Activated naive CD4-positive, alpha-beta T cell treated with anti-CD3 and anti-CD28 coated beads, Interleukin-2, amount 50 U/mL, for 16 hours (primary cell): ENCODE data around the gene PCDH8.

Experiments
- DNase-seq: peaks from one replicate; pipeline ENCODE4 v3.0.0-alpha.2; 2020

The PCDH8 gene, protein sequence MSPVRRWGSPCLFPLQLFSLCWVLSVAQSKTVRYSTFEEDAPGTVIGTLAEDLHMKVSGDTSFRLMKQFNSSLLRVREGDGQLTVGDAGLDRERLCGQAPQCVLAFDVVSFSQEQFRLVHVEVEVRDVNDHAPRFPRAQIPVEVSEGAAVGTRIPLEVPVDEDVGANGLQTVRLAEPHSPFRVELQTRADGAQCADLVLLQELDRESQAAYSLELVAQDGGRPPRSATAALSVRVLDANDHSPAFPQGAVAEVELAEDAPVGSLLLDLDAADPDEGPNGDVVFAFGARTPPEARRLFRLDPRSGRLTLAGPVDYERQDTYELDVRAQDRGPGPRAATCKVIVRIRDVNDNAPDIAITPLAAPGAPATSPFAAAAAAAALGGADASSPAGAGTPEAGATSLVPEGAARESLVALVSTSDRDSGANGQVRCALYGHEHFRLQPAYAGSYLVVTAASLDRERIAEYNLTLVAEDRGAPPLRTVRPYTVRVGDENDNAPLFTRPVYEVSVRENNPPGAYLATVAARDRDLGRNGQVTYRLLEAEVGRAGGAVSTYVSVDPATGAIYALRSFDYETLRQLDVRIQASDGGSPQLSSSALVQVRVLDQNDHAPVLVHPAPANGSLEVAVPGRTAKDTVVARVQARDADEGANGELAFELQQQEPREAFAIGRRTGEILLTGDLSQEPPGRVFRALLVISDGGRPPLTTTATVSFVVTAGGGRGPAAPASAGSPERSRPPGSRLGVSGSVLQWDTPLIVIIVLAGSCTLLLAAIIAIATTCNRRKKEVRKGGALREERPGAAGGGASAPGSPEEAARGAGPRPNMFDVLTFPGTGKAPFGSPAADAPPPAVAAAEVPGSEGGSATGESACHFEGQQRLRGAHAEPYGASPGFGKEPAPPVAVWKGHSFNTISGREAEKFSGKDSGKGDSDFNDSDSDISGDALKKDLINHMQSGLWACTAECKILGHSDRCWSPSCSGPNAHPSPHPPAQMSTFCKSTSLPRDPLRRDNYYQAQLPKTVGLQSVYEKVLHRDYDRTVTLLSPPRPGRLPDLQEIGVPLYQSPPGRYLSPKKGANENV

DNA sequence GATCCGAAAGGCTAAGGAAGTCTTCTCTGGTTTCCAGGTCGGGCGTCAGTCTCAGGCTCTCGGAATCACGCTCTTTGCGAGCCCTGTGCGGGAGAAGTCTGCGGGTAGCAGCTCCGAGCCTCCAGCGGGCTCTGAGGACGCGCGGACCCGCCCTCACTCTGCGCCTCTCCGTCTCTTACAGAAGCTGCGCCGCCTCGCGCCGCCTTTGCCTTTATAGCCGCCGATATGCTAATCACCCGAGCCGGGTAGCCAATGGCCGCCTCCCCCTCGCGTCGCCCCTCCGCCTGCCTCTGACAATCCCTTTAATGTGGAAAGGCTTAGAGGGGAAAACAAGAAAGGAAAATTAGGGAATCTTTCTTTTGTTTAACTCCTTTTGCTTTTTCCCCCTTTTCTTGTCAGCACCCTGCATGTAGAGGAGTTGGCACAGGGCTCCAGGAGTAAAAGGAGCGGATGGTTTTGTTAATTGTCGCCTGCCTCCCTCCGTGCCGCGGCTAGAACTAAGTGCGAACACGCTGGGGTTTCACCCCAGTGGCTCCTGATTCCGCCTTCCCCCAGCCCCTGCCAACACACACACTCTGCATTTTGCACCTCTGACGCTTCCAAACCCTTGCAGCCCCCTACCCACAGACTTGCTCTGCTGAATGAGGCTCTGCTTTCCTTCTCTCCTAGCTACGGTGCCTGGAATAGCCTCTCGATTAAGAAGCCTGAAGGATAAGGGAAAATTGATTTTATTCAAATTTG, at the start of gene PCDH8:
TSS of gene PCDH8 (minus strand) at position 186 of the 741 bp plus-strand sequence. CDS start 204 bp downstream, outside the sequence.
- DNase-seq: no peak

DNA sequence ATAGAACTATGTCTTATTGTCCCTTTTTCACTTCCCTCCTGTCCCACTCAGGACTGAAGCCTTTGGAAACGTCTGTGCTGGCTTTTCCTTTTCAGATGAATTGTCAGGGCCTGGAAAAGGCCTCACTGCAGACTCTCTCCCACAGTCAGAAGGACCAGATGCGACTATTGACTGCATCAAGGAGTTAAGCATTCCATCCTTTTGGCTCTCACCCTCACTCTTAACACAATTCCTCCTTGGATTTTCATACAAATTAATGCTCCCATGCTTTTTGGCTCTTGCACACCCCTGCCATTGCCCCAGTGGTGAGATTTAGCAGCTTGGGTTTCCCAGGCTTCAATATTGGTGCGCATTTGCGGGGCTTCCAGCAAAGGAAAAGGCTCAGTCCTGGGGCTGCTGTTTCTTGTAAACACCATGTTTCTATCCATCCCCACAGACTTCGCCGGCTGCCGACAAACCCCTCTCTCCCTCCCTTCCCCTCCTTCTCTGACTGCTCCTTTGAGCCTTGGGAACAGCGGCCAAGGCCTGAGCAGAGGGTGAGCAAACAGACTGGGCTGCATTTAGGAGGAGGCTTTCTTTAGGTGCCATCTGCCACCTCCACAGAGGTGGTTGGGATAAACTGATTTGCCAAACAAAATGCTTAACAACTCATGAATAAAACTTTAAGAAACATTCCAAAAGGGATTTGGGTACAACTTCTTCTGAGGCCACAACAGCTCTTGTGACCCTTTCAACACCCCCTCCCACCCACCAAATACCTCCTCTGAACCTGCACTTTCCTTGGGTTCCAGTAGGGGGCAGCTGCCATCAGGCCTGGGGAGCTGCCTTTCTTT, 48.6 kb upstream of the PCDH8 start:
- no peak for DNase-seq

DNA sequence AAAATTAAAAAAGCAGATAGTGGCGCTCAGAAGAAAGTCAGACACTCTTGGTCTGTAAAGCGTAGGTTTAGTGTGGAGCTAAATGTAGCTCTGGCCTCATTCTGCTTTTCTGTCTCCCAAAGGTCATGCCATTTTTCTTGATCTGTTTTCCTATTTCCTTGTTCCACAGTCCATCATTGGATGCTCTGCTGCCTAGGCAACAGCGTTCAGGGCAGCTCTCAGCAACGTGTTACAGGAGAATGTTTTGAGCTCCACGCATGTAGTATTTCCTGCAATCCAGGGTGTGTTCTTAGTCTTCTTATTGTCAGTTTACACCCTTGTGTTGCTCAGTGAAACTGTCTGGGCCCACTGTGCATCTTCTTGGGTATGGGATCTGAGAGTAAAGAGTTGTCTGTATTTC, 46.0 kb upstream of the PCDH8 start:
- no peak for DNase-seq

DNA sequence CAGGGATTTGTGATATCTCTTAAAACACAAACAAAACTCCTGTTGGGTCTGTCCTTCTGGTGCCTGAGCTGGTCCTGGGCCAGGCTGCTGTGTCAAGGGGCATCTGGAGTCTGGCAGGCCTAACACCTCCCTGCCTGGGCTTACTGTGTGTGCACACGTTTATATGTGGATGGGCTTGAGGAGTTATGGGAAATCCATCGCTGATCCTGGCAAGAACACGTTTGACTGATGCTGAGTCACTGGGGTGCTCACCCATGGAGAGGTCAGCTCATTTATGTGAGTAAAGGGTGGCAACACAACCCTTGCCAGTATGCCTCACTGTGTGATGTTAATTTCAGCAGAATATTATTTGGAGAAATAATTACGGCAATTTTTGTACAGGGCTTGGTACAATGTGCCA, 44.5 kb upstream of the PCDH8 start:
- DNase-seq: no peak

DNA sequence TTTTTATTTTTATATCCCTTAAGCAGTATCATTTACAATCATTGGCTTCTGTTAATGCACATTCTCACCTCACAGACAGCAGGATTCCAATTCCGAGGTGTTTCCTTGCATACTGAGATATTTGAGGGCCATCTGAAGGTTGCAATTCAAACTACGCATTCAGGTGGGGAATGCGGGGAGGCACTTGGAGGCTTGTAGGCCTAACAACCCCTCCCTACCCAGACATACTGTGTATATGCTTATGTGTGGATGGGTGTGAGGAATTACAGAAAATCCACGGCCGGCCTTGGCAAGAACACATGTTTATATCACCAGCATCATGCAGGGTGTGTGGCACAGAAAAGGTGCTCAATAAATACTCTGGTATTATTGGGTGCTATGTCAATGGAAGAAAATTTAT, 43.3 kb upstream of the PCDH8 start:
- no peak for DNase-seq

DNA sequence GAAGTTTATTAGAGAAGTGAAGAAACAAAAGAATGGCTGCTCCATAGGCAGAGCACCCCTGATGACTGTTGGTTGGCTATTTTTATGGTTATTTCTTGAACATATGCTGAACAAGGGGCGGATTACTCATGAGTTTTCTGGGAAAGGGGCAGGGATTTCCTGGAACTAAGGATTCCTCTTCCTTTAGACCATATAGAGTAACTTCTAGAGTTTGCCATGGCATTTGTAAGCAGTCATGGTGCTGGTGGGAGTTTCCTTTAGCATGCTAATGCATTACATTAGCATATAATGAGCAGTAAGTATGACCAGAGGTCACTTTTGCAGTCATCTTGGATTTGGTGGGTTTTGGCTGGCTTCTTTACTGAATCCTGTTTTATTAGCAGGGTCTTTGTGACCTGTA, 38.7 kb upstream of the PCDH8 start:
- DNase-seq: no peak

DNA sequence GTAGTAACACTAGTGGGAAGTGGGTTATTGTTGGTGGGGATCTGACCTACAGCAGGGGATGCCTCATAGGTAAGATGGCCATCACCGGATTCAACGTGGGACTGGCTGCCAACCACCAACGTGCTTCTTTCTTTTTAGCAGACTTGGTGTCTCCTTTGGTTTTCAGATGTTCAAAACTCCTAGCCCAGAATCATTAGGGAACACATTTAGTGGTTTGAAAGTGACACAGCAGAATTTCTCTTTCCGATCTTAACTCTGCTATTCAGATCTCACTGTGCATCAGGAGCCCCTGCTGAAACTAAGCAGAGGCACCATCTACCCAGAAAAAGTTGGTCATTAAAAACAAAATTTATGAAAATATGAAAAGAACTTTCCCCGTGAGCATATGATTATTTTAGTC, 36.7 kb upstream of the PCDH8 start:
- DNase-seq: no peak

DNA sequence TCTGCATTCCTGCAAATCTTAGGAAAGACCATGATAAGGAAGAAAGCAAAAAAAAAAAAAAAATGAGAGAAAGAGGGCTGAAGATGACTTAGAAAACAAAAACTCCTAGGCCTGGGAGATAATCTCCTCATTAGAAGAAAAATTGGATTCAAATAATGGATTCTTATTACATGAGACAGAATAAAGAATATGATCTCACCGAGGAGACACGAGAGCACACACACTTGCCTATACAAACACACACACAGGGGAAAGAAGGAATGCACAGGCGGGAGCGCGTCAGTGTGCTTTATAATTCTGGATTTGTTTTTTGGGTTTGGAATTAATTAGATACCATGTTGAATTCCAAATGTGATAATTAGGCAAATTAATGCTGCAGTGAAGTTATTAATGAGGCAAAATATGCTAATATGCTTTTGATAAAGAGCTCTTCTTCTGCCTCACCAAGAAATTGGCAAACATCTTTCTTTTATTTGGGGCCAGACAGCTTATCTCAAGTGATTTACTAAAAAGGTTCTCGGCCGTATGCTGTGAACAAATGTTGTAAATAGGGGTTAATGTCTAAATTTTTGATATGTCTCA, 36.1 kb upstream of the PCDH8 start:
- DNase-seq: no peak

DNA sequence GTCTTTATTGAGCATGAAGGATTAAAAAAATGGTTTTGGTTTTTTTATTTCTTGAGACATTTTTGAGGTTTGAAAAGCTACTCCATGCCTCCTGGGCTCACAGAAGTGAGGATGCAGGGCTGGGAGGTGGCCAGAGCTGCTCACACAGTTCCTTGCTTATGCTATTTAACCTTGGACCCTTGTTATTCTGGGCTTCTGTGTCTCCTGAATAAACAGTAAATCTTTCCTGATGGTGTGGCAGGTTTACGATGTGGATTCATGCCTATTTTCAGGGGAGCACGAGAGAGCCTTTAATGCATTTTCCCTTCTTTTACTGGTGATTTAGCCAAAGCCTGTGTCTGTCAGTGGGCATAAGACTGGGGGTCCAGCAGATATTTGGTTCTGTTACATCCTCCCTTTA, 34.3 kb upstream of the PCDH8 start:
- no peak for DNase-seq

DNA sequence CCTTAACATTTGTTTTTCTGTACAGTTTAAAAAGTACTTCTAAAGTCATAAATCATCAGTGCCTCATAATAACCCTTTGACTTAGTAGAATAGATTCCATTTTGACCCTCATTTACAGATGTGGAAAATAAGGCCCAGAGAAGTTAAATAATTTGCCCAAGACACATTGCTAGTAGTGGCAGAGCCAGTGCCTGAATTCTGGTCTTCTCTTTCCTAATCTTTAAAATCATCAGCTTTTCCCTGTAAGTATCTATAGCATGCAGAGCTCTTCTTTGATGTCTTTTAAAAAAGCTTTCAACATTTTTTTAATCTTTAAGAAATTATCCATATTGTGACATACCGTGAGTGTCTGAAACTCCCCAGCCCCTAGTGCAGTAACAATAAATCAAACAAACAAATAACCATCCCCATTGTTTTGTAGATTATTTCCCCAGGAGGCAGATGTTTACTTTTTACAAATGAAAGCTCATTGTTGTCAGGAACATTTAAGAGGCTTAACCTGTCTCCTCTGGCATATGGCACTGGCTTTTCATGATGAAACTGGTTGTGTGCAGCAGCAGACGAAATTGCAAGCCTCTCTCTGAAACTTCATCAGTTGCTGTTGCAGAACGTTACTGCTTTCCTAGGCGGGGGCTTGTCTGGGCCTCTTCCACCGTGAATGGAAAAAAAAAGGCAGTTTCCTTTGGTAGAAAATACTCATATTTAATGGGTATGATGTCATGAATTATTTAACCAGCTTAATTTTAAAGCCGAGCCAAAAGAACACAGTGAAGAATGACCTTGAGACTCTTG, 31.7 kb upstream of the PCDH8 start:
- no peak for DNase-seq

DNA sequence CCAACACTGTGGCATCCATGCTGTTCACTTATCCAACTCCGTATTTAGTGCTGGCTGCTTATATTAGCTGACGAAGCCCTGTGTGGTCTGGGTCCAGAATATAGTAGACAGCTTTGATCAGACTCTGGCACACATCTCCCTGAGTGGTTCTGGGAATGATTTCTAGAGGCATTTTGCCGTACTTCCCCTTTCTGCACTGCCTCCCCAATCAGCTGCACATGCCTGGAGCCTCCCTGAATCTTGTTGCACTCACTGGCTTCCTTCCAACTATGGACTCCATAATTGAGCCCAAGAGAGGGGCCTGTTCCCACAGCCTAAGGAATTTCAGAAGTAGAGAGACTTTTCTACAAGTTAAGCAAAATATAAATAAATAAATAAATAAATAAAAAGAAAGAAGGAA, 30.4 kb upstream of the PCDH8 start:
- DNase-seq: no peak

DNA sequence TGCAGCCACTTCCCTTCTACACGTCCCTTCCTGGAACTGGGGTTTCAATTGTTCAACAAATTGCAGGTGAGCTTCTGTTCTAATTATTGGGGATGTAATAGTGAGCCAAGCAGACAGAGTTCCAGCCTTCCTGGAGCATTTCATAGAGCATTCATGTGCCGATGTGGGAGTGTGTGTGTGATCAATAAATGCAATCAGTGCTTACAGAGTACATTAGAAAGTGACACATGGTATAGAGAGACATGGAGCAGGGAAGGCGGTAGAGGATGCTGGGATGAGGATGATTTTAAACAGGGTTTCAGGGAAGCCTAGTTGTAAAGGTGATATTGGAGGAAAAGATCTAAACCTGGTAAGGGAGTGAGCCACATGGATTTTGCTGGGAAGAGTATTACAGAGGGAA, 21.7 kb upstream of the PCDH8 start:
- DNase-seq: no peak

DNA sequence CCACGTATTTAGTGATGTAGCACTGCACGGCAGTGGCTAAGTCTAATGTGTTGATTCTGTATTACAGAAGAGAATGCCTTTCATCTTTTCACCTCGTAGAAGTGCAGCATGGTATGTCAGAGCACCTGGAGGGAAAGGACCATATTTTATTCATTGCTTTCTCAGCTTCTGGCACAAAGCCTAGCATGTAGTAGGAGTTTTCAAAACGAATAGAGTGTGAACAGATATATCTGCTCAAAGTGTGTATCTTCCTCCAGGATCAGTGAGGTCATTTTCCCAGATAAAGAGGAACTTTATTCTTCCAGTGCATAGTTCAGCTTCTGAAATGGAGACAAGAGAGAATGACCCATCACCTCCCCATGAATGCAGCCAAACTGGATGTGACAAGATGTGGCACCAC, 21.2 kb upstream of the PCDH8 start:
- no peak for DNase-seq

DNA sequence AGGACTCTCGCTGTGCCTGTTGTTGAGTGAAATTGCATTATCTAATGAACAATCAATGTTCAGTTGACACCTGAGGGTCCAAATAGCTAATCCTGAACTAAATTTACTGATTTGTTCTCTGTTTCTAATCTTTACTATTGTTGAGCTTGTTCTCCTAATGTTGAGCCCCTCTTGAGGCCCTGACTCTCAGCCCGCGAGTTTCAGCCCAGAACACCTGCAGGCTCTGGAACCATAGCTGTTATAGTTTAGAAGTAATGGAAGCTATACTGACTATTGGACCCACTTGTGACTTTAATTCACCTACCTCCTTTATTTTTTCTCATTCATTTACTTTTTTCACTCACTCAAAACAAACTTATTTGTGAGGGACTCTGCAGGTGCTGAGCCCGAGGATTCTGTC, 20.6 kb upstream of the PCDH8 start:
- no peak for DNase-seq

DNA sequence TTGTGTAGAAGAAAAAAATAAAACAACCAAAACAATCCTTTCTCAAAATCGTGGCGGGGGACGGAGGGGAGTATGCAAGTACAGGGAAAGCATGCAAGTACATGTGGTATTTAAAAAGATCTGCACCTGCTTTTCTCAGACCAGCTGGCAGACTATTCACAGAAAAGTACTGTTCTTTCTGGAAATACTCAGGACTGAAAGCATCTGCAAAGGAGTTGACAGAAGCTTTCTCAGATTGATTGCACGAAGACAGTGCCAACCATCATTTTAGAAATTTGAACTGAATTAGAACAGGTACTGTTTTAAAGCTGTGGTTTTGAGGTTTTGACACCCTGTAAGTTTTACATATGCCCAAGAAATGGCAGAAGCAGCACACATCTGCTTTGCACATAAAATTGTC, 19.8 kb upstream of the PCDH8 start:
- DNase-seq: no peak

DNA sequence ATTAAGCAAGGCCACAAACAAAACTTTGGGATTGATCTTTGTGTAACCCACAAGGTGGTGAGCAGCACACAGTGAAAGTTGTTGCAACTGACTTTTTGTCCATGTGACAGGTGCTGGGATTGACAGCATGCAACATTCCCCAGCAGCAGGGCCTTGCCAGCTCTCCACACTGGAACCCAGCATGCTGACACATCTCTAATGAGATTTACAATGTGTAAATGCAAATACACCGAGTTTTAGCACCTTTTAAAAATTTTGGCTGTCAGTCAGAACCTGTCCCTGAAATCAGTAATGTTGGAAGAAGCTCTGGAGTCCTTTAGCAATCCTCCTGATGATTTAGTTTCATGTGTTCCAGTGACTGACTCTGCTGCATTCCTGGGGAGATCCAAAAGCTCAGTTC, 16.5 kb upstream of the PCDH8 start:
- no peak for DNase-seq

DNA sequence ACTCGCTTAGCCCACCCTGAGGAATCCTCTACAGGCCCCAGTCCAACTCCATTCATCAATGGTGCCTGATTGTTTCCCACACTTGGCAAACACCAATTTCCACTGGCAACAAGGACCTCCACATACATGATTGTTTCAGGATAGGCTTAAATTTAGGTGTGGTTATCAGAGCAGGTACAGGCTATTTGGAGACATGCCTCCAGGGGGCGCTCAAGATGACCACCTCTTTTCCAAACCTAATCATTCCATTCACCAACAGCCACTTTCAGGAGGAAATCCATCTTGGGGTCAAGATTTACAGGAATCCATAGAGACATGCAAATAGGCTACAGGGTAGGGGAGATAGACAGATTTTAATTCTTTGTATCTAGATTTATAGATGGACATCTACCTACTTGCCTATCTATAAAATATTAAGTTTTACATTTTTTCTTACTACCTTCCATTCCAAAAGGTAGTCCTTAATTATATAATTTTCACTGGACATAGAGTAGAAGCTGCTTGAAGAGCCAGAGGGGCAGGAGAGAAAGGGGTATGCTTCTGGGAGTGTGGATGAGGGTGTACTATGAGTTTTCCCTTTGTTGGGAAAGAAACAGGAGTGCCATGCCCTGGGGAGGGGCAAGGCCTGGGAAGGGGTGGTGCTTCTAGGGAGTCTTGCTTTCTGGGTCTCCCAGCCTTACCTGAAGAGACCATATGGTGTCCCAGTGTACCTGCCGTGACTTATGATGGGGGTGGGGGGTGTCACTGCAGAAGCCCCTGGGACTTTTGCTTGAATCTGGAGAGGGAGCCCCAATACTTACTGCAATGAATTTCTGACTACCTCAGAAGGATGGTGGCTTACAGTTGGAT, 14.1 kb upstream of the PCDH8 start:
- DNase-seq: no peak

DNA sequence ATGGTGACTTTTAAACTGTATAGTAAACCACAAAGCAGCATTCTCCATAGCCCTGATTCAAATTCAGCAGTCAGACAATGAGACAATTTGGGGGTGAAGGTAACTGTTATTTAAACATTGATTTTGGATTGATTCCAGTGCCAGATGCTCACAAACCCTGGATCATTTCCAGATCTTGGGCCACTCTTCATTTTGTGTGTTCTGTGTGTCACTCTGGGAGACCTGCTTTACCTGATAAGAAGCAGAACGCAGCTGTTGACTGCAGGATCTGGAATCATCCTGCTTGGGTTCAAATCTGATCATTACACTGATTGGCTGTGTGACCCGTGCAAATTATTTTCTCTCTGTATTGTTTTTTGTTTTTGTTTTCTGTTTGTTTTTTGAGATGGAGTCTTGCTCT, 4.0 kb upstream of the PCDH8 start:
- no peak for DNase-seq

DNA sequence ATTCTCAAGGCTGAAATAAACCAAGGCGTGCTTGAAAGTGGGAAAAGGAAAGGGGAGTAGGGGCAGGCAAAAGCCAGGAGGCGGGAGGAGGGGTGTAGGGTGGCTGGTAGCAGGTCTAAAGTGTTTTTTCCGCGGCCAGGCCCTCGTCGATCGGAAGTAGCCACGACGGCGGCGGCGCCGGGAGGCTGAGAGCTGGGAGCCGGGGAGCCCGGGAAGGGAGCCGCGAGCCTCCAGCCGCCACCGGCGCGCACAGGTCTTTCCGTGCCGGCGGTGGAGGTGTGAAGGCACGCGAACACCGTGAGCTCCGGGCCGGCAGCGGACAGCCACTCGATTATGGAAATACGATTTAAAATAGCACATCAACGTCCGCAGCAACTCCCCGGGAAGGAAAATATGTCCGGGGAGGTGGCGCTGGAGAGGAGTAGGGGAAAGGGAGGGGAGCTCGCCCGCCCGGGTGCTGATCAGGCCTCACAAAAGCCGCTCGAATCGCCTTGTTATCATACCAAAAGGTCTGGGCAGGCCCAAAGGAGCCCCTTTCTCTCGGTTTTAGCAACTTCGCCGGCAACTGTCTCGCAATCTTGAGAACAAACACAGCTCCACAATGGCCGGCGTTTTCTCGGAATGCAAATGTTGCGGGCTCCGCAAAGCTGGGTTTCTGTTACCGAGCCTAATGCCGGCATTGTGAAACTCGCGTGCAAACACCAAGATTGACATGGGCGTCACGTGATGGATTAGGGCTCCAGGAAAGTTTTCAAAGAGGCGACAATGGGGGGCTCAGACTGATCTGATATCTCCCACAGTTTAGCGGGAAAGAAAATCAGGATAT, 2.9 kb upstream of the PCDH8 start:
- no peak for DNase-seq
